ENCODE data around the gene SYCE3.

SYCE3 gene

DNA sequence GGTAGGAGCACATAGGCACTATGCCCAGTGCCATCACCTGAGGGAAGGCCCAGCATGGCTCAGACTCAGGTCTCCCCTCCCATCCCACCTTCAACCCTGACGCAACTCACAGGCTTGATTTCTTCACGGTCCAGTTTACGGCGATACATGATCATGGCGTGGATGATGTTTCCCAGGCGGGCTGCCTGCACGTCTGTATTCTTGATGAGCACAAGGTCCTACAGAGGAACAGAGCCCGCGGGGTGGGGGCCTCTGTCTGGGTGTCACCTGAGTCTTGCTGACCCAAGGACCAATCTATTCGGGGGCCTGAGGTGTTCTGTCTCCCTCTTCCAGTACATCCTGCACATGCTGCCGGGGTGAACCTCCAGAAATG is 11.7 kb upstream of the SYCE3 start:
- no peak for DNase-seq

DNA sequence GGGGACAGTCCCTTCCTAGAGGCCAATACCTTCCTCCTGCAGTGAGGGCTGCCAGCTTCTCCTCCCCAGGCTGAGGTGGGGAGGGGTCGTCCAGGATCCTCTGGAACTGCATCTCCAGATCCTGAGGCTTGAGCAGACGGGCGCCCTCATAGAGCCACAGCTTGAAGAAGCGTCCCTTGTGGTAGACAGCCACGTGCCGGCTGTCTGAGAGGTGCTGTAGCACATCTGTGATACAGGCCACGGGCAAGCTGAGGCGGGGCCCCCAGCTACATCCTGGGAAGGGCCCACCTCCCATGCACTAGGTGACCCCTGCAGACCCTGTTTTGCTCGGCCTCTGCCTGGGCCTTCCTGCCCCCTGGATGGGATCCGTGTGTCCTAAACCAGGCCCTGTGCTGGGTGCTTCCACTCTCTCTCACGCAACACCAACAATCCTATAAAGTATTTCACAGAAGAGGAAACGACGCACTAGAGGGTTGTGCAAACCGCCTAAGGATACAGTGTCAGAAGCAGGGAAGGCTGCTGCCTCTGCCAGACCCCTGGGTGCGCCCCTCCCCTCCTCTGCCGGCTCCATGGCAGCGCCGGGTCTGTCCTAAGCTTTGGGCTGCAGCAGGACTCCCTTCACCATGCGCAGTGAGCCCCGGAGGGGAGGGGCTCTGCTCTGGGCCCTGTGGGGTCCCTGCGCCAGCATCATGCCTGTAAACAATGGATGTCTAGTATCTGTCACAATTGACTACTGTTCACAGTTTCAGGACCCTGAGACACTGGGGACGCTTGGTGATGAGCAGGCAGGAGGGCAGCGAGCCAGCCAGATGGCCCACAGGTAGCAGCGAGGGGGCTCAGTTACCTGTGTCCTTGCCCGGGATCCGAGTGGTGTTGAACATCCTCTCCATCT is 11.0 kb upstream of the SYCE3 start:
- no peak for DNase-seq

DNA sequence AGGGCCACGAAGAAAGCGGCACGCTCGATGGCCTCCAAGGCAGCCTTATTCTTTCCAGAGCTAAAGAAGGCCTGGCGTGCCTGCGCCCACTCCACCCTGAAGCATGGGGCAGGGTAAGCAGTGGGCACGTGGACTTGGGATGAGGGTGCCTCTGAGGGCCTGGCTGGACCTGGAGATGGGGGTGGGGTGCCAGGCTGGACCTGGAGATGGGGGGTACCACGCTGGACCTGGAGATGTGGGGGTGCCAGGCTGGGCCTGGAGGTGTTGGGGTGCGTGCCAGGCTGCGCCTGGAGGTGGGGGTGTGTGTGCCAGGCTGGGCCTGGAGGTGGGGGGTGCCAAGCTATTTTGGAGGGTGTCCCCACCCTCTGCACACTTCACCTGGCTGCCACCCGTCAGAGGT is 10.2 kb upstream of the SYCE3 start:
- DNase-seq, result no peak

- no peak for DNase-seq
These were observed 8.8 kb upstream of the SYCE3 start for GRCh38 chr22:50571264-50572175.

DNA sequence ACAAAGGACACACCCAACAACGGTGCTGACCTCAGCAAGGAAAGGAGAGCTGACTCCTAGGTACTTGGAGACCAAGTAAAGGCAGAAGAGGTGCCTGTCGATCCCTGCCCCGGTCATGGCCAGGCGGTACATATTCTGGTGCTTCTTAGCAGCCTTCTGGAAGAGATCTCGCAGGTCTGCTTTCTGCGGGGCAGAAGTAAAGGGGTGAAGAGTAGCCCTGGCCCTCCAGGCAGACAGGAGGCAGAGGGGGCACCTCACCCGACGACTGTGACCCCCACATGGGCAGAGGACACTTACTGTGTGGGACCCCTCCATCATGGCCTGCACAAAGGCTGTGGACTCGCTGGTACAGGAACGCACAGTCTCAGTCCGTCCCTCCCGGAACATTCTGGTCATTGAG is 8.1 kb upstream of the SYCE3 start:
- no peak for DNase-seq

- DNase-seq, result no peak
These were observed 7.3 kb upstream of the SYCE3 start for GRCh38 chr22:50569896-50570535.

GRCh38 chr22:50569041-50569459 is 6.3 kb upstream of the SYCE3 start:
- DNase-seq, result no peak

- DNase-seq, result no peak
These were observed 5.9 kb upstream of the SYCE3 start for GRCh38 chr22:50568626-50569025.

- DNase-seq, result no peak
These were observed 5.1 kb upstream of the SYCE3 start for GRCh38 chr22:50567721-50568252.

GRCh38 chr22:50564289-50564688 is 1.6 kb upstream of the SYCE3 start:
- DNase-seq, result no peak

- DNase-seq, result peak; percentile 16
These were observed 868 bp upstream of the SYCE3 start for GRCh38 chr22:50563413-50564160.

DNA sequence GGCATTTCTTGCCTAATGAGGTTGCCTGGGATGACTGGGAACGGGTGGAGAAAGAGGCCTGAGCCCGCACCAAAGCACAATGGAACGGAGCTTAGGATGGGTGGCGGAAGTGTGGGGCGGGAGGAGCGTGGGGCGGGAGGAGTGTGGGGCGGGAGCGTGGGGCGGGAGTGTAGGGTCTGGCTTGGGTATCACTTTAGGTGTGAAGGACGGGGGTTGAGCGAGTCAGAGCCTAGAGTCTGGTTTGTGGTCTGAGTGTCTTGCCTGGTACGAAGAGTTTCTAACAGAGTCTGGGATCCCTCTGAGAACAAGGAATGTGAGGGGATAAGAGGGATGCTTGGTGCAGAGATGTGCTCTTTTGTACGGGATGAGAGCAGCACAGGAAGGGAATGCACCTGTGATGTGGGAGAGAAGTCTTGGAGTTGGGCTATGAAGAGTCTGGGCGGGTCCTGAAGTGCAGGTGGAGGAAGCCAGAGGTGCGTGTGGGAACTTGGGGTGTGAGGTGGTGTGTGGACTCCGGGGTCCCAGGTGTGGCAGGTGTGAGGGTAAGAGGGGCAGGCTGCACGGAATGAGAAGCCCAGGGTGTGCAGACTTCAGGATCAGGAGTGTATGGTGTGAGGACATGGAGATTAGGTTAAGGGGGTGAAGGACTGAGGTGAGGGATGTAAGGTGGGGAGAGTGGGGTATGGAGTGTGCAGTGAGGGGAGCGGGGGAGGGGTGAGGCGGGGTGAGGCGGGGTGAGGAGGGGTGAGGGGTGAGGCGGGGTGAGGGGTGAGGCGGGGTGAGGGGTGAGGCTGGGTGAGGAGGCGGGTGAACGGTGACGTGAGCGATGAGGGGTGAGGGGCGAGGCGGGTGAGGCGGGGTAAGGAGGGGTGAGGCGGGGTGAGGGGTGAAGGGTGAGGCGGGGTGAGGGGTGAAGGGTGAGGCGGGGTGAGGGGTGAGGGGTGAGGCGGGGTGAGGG is 1.0 kb downstream of the SYCE3 start:
- no peak for DNase-seq

DNA sequence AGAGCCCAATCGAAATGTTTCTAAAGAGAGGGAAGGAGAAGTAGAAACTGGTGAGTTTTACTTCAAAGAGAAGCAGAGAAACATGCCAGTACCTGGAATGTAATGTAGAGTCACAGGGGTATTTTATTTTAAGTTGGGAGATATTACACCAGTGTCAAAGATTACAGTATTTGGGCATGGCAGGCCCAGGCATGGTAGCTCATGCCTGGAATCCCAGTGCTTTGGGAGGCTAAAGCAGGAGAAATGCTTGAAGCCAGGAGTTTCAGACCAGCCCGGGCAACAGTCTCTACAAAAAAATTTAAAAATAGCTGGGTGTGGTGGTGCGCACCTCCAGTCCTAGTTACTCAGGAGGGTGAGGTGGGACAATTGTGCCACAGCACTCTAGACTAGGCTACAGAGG is 2.7 kb downstream of the SYCE3 start:
- DNase-seq, result no peak

- DNase-seq, result no peak
These were observed 6.0 kb downstream of the SYCE3 start for GRCh38 chr22:50556703-50557102.

- no peak for DNase-seq
These were observed 9.4 kb downstream of the SYCE3 start for GRCh38 chr22:50553310-50553709.

DNA sequence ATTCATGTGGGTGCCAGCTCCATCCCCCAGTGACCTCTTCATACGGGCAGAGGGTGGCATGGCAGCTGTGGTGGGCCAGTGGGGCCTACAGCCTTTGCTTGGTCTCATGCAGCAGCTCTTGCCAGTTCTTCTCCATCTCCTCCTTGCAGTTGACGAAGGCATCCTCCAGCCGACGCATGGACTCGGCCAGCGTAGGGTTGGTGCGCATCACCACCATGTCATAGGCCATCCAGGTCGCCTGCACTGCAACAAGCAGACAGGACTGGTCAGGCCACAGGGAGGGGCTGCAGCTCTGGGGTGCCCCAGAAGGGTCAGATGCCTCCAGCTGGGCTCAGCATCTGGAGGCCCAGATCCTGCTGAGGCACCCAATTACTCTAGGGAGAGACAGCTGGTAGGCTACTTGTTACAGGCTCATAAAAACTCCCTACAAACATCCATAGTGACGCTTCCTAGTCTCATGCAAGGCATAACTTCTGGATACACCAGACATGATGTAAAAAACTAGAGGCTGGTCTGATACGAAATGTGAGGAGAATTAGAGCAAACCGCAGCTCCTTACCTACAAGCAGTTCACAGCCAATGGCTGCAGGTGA is 11.5 kb downstream of the SYCE3 start:
- no peak for DNase-seq

GRCh38 chr22:50550395-50550794 is 12.3 kb downstream of the SYCE3 start:
- DNase-seq, result no peak

- DNase-seq, result no peak
These were observed 13.6 kb downstream of the SYCE3 start for GRCh38 chr22:50548921-50549790.

DNA sequence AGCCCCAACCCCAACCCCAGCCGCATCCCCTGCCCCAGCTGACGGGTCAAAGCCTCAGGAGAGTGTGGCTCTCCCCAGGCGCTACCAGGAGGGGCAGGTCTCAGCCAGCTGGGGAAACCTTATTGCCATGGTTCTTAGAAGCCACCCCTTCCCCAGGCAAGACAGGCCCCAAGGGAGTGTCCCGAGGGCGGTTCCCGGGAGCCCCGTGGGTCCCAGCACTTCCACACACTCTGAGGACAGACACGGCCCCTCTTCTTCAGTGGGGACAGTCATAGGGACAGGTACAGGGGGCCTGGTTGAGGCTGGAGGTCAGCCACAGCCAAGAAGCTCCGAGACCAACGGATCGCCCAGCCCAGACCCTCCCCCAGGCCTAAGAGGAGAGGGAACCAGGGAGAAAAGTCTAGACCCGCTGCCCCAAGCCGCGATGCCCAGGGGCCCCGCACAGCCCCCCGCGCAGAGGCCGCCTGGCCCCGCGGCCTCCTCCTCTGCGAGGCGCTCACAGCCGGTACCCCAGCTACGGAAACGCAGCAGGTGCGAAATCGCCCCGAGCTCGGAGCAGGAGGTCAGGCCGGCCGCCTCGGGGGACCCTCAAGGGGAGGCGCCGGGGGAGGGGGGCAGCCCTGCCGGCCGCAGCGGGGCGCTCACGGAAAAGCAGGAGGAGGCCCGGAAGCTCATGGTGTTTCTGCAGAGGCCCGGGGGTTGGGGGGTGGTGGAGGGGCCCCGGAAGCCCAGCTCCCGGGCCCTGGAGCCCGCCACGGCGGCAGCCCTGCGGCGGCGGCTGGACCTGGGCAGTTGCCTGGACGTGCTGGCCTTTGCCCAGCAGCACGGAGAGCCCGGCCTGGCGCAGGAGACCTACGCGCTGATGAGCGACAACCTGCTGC is 14.4 kb downstream of the SYCE3 start:
- no peak for DNase-seq

Data from RPMI8226 (cell line).